Measurements from ENCODE around the gene MLC1.
A peak's percentile ranks its signal among the peaks of the same experiment; 100 is the strongest.

The MLC1 gene

DNA sequence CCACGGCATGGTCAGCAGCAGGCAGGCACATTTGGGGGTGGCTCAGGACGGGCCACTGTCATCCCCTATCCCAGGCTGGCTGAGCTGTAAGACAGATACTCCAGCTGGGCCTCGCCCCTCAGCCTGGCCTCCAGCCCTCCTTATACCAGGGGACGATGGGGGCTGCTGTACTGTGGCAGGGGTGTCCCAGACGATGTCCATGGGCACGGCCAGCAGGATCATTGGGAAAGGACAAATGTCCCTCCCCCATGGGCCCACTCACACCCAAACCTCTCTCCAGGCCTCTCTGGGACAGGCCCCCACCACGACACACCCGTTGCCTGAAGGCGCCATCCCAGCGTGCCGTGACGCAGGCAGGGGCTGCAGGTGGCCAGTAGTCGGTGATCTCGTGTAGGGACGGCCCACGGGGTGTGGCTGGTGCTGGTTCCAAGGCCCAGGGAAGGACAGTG is 71.1 kb downstream of the MLC1 start:
- no peak for DNase-seq

GRCh38 chr22:50012211-50013181 is 72.7 kb downstream of the MLC1 start, which contains the start of gene IL17REL:
Gene IL17REL (minus strand): TSS chr22:50012765. CDS start chr22:50012646, 119 bp downstream.
- no peak for DNase-seq

GRCh38 chr22:50011447-50012210 is 73.6 kb downstream of the MLC1 start:
- no peak for DNase-seq

- peak; percentile 64 for DNase-seq
Measured at GRCh38 chr22:50010676-50011446, 74.4 kb downstream of the MLC1 start.

DNA sequence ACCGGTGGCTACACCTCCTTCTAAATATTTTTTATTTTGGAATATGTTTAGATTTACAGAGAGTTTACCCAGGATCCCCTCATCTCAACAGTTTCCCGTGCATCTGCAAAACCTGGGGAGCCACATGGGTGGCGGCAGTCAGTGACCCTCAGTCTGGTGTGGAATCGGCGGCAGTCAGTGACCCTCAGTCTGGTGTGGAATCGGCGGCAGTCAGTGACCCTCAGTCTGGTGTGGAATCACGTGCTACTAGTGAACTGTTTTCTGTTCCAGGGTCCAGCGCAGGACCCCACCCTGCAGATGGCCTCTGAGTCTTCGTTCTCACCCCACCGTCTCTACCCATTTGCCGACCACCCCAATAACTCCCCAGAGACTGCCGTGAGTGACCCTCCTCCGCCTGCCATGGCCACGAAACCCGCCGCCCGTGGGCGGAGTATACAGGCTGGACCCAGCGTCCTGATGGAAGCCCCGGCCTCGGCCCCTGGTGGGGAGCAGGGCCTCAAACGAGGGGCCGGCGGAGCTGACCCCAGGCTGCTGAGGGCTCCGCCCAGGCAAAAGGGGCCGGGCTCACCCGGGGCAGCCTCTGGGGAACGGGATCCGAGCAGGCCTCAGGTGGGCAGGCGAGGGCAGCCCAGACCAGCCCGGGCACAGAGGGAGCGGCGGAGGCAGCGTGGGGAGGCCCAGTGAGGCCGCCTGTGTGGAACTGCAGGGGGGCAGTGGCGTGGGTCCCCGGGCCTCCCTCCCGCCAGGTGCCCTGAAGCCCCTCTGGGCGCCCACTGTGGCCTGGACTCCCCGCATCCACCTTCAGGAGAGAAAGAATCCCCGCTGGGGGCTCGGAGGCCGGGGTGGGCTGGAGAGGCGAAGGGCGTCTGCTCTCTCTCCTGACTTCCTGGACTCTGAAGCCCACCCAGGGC is 75.2 kb downstream of the MLC1 start:
- no peak for DNase-seq

Data from stimulated activated CD4-positive, alpha-beta T cell treated with anti-CD3 and anti-CD28 coated beads, Interleukin-12 subunit alpha, Interleukin-12 subunit beta, amount 100 ng/mL, for 4 hours (primary cell).